IPS-11a (cell line): Measurements from ENCODE around the gene KIAA1328.

Experiments used
- H3K4me3 ChIP-seq: one replicate; pipeline ENCODE4 v1.5.1; 2013; ENCODE audit warnings: low read depth, low read length, control low read depth

KIAA1328 gene

GRCh38 chr18:37249171-37249886, 420.4 kb downstream of the KIAA1328 start:
- no peak overlapping the region for H3K4me3 ChIP-seq

GRCh38 chr18:37249895-37250618, 421.1 kb downstream of the KIAA1328 start:
- H3K4me3 ChIP-seq, result no peak overlapping the region

- no peak overlapping the region for H3K4me3 ChIP-seq
Measured at GRCh38 chr18:37251679-37252078, 422.8 kb downstream of the KIAA1328 start.

GRCh38 chr18:37252342-37252741, 423.4 kb downstream of the KIAA1328 start:
- H3K4me3 ChIP-seq, result no peak overlapping the region

GRCh38 chr18:37252854-37253393, 424.0 kb downstream of the KIAA1328 start:
- H3K4me3 ChIP-seq, result peak overlapping the region; percentile 60

- peak overlapping the region; percentile 60 for H3K4me3 ChIP-seq
Measured at GRCh38 chr18:37253394-37254235, 424.7 kb downstream of the KIAA1328 start.

GRCh38 chr18:37254236-37254754, 425.4 kb downstream of the KIAA1328 start:
- peak overlapping the region; percentile 53 for H3K4me3 ChIP-seq

- H3K4me3 ChIP-seq, result no peak overlapping the region
Measured at GRCh38 chr18:37254973-37255372, 426.0 kb downstream of the KIAA1328 start.

- H3K4me3 ChIP-seq, result no peak overlapping the region
Measured at GRCh38 chr18:37258131-37258530, 429.2 kb downstream of the KIAA1328 start.

GRCh38 chr18:37258819-37259218, 429.9 kb downstream of the KIAA1328 start:
- no peak overlapping the region for H3K4me3 ChIP-seq

GRCh38 chr18:37259711-37260110, 430.8 kb downstream of the KIAA1328 start:
- H3K4me3 ChIP-seq, result no peak overlapping the region

- H3K4me3 ChIP-seq, result no peak overlapping the region
Measured at GRCh38 chr18:37260367-37261093, 431.6 kb downstream of the KIAA1328 start.

GRCh38 chr18:37261246-37261840, 432.4 kb downstream of the KIAA1328 start:
- no peak overlapping the region for H3K4me3 ChIP-seq

- no peak overlapping the region for H3K4me3 ChIP-seq
Measured at GRCh38 chr18:37261988-37262387, 433.1 kb downstream of the KIAA1328 start.

GRCh38 chr18:37264956-37265355, 436.0 kb downstream of the KIAA1328 start:
- no peak overlapping the region for H3K4me3 ChIP-seq

- H3K4me3 ChIP-seq, result no peak overlapping the region
Measured at GRCh38 chr18:37265382-37265781, 436.5 kb downstream of the KIAA1328 start.

- H3K4me3 ChIP-seq, result no peak overlapping the region
Measured at GRCh38 chr18:37266290-37266689, 437.4 kb downstream of the KIAA1328 start.

GRCh38 chr18:37270038-37270665, 441.2 kb downstream of the KIAA1328 start:
- H3K4me3 ChIP-seq, result no peak overlapping the region

- H3K4me3 ChIP-seq, result no peak overlapping the region
Measured at GRCh38 chr18:37270666-37271052, 441.7 kb downstream of the KIAA1328 start.
